AG09309 (cell line): ENCODE results near the gene PTPRE.

Experiments used
- DNase-seq: peaks from one replicate; pipeline ENCODE4 v3.0.0-alpha.2; 2010; ENCODE audit warnings: low read depth
- H3K4me3 ChIP-seq: 2 replicates; pipeline ENCODE4 v1.5.1; 2011; ENCODE audit warnings: mild to moderate bottlenecking, low read depth, low read length, moderate library complexity; ENCODE audit not compliant: control insufficient read depth
- CTCF ChIP-seq: IDR thresholded peaks from 2 replicates; pipeline ENCODE4 v1.5.1; 2011; ENCODE audit warnings: mild to moderate bottlenecking, low read depth, low read length, inconsistent platforms; ENCODE audit not compliant: insufficient read depth, control insufficient read depth; ENCODE audit errors: missing control alignments

PTPRE gene

GRCh38 chr10:128122931-128123330 lies 216.0 kb downstream of the PTPRE start:
- no peak for DNase-seq
- no peak overlapping the region for H3K4me3 ChIP-seq

GRCh38 chr10:128123846-128124245 lies 216.9 kb downstream of the PTPRE start:
- no peak for DNase-seq
- H3K4me3 ChIP-seq, result no peak overlapping the region; the same call in 1 of the 2 replicates
- no peak for TF ChIP-seq CTCF

More at GRCh38 chr10:128122931-128123330, 216.0 kb downstream of the PTPRE start:
- TF ChIP-seq CTCF, result no peak

GRCh38 chr10:128124813-128125403 lies 218.0 kb downstream of the PTPRE start:
- no peak for DNase-seq
- TF ChIP-seq CTCF, result no peak
- H3K4me3 ChIP-seq, result peak overlapping the region; percentile 65

GRCh38 chr10:128125416-128125943 lies 218.6 kb downstream of the PTPRE start:
- DNase-seq, result no peak
- TF ChIP-seq CTCF, result no peak

GRCh38 chr10:128125944-128126764 lies 219.3 kb downstream of the PTPRE start, which contains the start of gene MKI67:
TSS of gene MKI67 (minus strand) at chr10:128126423. CDS start at chr10:128125667, 756 bp downstream.
- peak within 1 kb of the TSS; percentile 65 for H3K4me3 ChIP-seq
- no peak for TF ChIP-seq CTCF
- DNase-seq, result peak; percentile 29

More at GRCh38 chr10:128125416-128125943, 218.6 kb downstream of the PTPRE start:
- peak overlapping the region; percentile 65 for H3K4me3 ChIP-seq

- no peak overlapping the region for H3K4me3 ChIP-seq
- no peak for DNase-seq
- no peak for TF ChIP-seq CTCF
Measured at GRCh38 chr10:128128582-128128981, 221.7 kb downstream of the PTPRE start.
